ENCODE data around the gene NBEA.

- TF ChIP-seq TAF1 (IDR thresholded peaks at IDR 0.05; ENCODE audit: low read depth): no peak
- no peak for TF ChIP-seq EGR1 (IDR thresholded peaks at IDR 0.05)
- no peak for TF ChIP-seq EP300 (IDR thresholded peaks at IDR 0.05; ENCODE audit: borderline replicate concordance)
- TF ChIP-seq CEBPB (IDR thresholded peaks at IDR 0.05): no peak
- TF ChIP-seq YY1 (IDR thresholded peaks at IDR 0.05; ENCODE audit: low read depth): no peak
- no peak for TF ChIP-seq RAD21 (IDR thresholded peaks at IDR 0.05; ENCODE audit: low read depth)
Observed at GRCh38 chr13:35025314-35025713, 83.2 kb downstream of the NBEA start.

Data from Ishikawa (cell line).